Measurements from ENCODE around the gene CPM. TPM values are rescaled to one million over a fixed set of nuclear protein-coding genes. Genes with fewer than 3 reads are reported as not detected.
A peak's percentile ranks its signal among the peaks of the same experiment; 100 is the strongest.

CPM gene
- total RNA-seq, 4 donors from 2014 or later = 76.1 to 149 (median 123) TPM

GRCh38 chr12:68939505-68939904 lies 6.5 kb upstream of the CPM start:
- H3K4me3 ChIP-seq (ENCODE audit: low read depth, poor library complexity, severe bottlenecking) = no peak overlapping the region
- intact Hi-C loops (cut with DNase I; ENCODE audit: low total_unique reads) = no loop called here
- WGBS, 2 donors = 36 to 55% methylated on average over 1 of the region's 1 CpG
- DNase-seq (ENCODE audit: low spot score in 2 of 2) = no peak
- TF ChIP-seq CTCF (IDR thresholded peaks at IDR 0.05) (no peak), POLR2A (IDR thresholded peaks at IDR 0.05) (no peak)

DNA sequence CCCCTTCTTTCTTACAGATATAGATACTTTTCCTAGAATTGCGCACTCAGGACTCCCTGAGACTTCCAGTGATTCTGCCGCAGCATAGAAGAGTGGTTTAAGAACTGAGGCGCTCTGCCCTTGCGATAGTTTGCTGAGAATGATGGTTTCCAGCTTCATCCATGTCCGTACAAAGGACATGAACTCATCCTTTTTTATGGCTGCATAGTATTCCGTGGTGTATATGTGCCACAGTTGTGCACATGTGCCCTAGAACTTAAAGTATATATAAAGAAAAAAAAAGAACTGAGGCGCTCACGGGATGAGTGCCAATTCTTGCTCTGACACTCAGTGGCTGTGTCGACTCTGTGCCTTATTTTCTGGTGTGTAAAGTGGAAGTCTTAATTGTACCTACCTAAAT lies 1.4 kb upstream of the CPM start:
- no peak overlapping the region for H3K4me3 ChIP-seq (ENCODE audit: low read depth, poor library complexity, severe bottlenecking)
- no peak for TF ChIP-seq CTCF (IDR thresholded peaks at IDR 0.05)
- DNase-seq (ENCODE audit: low spot score in 2 of 2) = no peak
- intact Hi-C loops (cut with DNase I; ENCODE audit: low total_unique reads) = no loop called here
- WGBS, 2 donors = 93 to 97% methylated on average over 9 of the region's 9 CpGs

DNA sequence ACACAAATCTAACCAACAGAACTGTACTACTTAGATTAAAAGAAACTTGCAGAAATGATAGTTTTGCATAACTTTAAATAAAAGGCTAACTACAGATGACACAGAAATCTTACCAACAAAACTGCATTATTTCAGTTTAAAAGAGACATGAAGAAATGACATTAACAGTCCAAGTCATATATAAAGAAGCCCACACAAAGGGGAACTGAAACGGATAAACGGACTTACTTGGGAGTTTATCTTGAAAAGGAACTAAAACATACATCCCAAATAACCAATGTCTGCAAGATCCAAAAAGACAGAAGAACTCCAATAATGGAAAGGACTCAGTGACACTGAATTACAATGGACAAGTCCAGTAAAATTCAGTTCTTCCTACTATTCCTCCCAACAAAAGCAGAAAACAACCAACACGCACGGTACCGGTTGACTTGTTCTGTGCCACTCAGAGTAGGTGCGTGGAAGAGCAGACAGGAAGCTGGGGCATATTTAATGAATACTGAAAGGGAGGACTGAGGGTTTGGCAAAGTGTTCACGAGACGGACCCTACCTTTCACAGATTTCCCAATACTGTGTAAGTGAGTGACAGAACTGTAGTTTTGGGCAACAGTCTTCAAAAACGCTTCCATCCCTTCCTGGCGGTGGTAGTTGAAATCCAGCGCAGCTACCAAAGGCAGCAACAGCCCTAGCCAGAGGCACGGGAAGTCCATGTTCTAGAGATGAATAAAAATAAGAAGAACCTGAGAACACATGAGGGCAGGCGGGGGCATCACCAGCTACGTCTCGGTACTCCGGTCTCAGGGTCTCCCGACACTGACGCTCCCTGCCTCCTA lies 627 bp downstream of the CPM start:
- TF ChIP-seq CTCF (IDR thresholded peaks at IDR 0.05) = no peak
- no peak for TF ChIP-seq POLR2A (IDR thresholded peaks at IDR 0.05)
- peak overlapping the region; percentile 56 for H3K4me3 ChIP-seq (ENCODE audit: low read depth, poor library complexity, severe bottlenecking)
- DNase-seq (ENCODE audit: low spot score in 2 of 2) = peak in 1 of 2 donors; percentile 21
- intact Hi-C loops (cut with DNase I; ENCODE audit: low total_unique reads) = no loop called here
- 10 to 15% methylated on average over 18 of the region's 18 CpGs for WGBS, 2 donors

DNA sequence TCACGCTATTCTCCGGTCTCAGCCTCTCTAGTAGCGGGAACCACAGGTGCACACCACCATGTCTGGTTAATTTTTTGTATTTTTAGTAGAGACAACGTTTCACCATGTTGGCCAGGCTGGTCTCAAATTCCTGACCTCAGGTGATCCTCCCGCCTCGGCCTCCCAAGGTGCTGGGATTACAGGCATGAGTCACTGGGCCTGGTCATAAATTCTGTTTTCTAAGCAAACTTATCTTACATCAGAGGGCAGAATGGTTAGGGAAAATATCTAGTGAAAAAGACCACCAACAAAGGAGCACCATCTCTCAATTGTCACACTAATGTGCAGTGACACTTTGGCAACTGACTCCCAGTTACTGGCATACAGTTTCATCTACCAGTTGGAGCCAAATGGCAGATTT lies 2.8 kb downstream of the CPM start:
- no peak for DNase-seq (ENCODE audit: low spot score in 2 of 2)
- no peak overlapping the region for H3K4me3 ChIP-seq (ENCODE audit: low read depth, poor library complexity, severe bottlenecking)
- TF ChIP-seq CTCF (IDR thresholded peaks at IDR 0.05) (no peak), POLR2A (IDR thresholded peaks at IDR 0.05) (no peak)
- intact Hi-C loops (cut with DNase I; ENCODE audit: low total_unique reads) = no loop called here
- 82 to 87% methylated on average over 6 of the region's 6 CpGs for WGBS, 2 donors

DNA sequence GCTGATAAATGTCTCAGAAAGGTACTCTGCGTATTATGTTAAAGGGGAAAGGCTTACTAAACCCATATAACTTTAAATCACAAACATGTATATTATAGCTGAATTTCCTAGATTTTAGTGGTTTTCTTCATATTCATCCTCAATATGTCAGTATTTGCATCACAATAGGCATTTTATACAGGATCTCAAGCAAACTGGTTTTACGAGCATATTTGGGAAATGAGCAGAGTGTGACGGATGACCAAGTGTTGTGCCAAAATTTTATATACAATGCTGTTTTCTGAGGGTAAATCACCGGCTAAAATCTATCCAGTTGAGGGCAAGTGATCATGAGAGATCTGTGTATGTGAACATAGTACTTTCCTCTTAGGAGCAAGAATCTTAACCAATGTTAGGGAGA lies 8.4 kb downstream of the CPM start:
- intact Hi-C loops (cut with DNase I; ENCODE audit: low total_unique reads) = no loop called here
- no peak for DNase-seq (ENCODE audit: low spot score in 2 of 2)
- TF ChIP-seq CTCF (IDR thresholded peaks at IDR 0.05) = no peak
- TF ChIP-seq POLR2A (IDR thresholded peaks at IDR 0.05) = no peak
- 75 to 79% methylated on average over 4 of the region's 4 CpGs for WGBS, 2 donors
- H3K4me3 ChIP-seq (ENCODE audit: low read depth, poor library complexity, severe bottlenecking) = no peak overlapping the region

Measured in lower leg skin (tissue), 4 donors.